SU-DHL-6 (cell line): ENCODE results near the gene ADAMTS8.

Experiments
- EZH2phosphoT487 ChIP-seq: fragments of 200-600 bp; sonication (generic), shearing (Covaris generic); conservative IDR thresholded peaks from 2 replicates; pipeline ENCODE4 v1.6.1; 2018; ENCODE audit warnings: mild to moderate bottlenecking, antibody characterized with exemption, low read length, moderate library complexity, mixed read lengths
- TF ChIP-seq, protein P1 (sequence below): fragments of 200-600 bp; sonication (generic); IDR thresholded peaks from one replicate; pipeline ENCODE4 v1.5.1; 2017; ENCODE audit warnings: antibody characterized with exemption, mild to moderate bottlenecking, low read length, moderate library complexity; ENCODE audit not compliant: insufficient read depth, poor library complexity, severe bottlenecking

GRCh38 chr11:130452176-130452575 is 23.8 kb upstream of the ADAMTS8 start:
- TF ChIP-seq, protein P1, sequence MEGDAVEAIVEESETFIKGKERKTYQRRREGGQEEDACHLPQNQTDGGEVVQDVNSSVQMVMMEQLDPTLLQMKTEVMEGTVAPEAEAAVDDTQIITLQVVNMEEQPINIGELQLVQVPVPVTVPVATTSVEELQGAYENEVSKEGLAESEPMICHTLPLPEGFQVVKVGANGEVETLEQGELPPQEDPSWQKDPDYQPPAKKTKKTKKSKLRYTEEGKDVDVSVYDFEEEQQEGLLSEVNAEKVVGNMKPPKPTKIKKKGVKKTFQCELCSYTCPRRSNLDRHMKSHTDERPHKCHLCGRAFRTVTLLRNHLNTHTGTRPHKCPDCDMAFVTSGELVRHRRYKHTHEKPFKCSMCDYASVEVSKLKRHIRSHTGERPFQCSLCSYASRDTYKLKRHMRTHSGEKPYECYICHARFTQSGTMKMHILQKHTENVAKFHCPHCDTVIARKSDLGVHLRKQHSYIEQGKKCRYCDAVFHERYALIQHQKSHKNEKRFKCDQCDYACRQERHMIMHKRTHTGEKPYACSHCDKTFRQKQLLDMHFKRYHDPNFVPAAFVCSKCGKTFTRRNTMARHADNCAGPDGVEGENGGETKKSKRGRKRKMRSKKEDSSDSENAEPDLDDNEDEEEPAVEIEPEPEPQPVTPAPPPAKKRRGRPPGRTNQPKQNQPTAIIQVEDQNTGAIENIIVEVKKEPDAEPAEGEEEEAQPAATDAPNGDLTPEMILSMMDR, result no peak
- no peak for TF ChIP-seq EZH2phosphoT487
